Ishikawa (cell line): ENCODE measurements around the gene AP1M2.

Experiments used
- CEBPB ChIP-seq: IDR thresholded peaks from 2 replicates; pipeline ENCODE4 v1.6.1; 2012
- CREB1 ChIP-seq: IDR thresholded peaks from 2 replicates; pipeline ENCODE4 v1.6.1; 2012; ENCODE audit warnings: low read depth
- EGR1 ChIP-seq: IDR thresholded peaks from 2 replicates; pipeline ENCODE4 v1.6.1; 2012
- EP300 ChIP-seq: IDR thresholded peaks from 2 replicates; pipeline ENCODE4 v1.6.1; 2012; ENCODE audit warnings: borderline replicate concordance
- FOXM1 ChIP-seq: IDR thresholded peaks from 2 replicates; pipeline ENCODE4 v1.6.1; 2012; ENCODE audit warnings: low read depth, borderline replicate concordance
- MAX ChIP-seq: IDR thresholded peaks from 2 replicates; pipeline ENCODE4 v1.6.1; 2012
- NFIC ChIP-seq: IDR thresholded peaks from 2 replicates; pipeline ENCODE4 v1.6.1; 2012
- RAD21 ChIP-seq: IDR thresholded peaks from 2 replicates; pipeline ENCODE4 v1.6.1; 2012; ENCODE audit warnings: low read depth
- REST ChIP-seq: IDR thresholded peaks from 2 replicates; pipeline ENCODE4 v1.6.1; 2012; ENCODE audit warnings: low read depth, mild to moderate bottlenecking
- TAF1 ChIP-seq: IDR thresholded peaks from 2 replicates; pipeline ENCODE4 v1.6.1; 2012; ENCODE audit warnings: low read depth, mild to moderate bottlenecking
- TCF12 ChIP-seq: IDR thresholded peaks from 2 replicates; pipeline ENCODE4 v1.6.1; 2012; ENCODE audit warnings: low read depth
- TEAD4 ChIP-seq: IDR thresholded peaks from 2 replicates; pipeline ENCODE4 v1.6.1; 2012
- USF1 ChIP-seq: IDR thresholded peaks from 2 replicates; pipeline ENCODE4 v1.6.1; 2012
- YY1 ChIP-seq: IDR thresholded peaks from 2 replicates; pipeline ENCODE4 v1.6.1; 2012; ENCODE audit warnings: low read depth
- ZBTB7A ChIP-seq: IDR thresholded peaks from 2 replicates; pipeline ENCODE4 v1.6.1; 2012; ENCODE audit warnings: low read depth

AP1M2 gene

GRCh38 chr19:10620786-10621185, 33.7 kb upstream of the AP1M2 start:
- TF ChIP-seq CREB1 (no peak), USF1 (no peak), YY1 (no peak), CEBPB (no peak), RAD21 (no peak), REST (no peak), TAF1 (no peak), EP300 (no peak), EGR1 (no peak), MAX (no peak), TCF12 (no peak), FOXM1 (no peak), NFIC (no peak), ZBTB7A (no peak), TEAD4 (no peak)

GRCh38 chr19:10618846-10619245, 31.7 kb upstream of the AP1M2 start:
- TF ChIP-seq ZBTB7A = no peak
- no peak for TF ChIP-seq USF1
- peak; percentile 96 for TF ChIP-seq CEBPB
- 0 out of 2 replicates have a peak, but pooled peaks have one; percentile 12 for TF ChIP-seq NFIC
- 0 out of 2 replicates have a peak, but pooled peaks have one; percentile 21 for TF ChIP-seq MAX
- TF ChIP-seq TEAD4 = 0 out of 2 replicates have a peak, but pooled peaks have one; percentile 30
- no peak; the same call in 1 of the 2 replicates for TF ChIP-seq RAD21
- TF ChIP-seq FOXM1 = no peak
- TF ChIP-seq EP300 = no peak
- TF ChIP-seq TCF12 = 0 out of 2 replicates have a peak, but pooled peaks have one; percentile 40

- TF ChIP-seq RAD21 (no peak), NFIC (no peak), CEBPB (no peak), YY1 (no peak)
Measured at GRCh38 chr19:10617409-10618121, 30.5 kb upstream of the AP1M2 start.

GRCh38 chr19:10615429-10616023, 28.4 kb upstream of the AP1M2 start:
- TF ChIP-seq EP300 = no peak

GRCh38 chr19:10612499-10613119, 25.5 kb upstream of the AP1M2 start:
- TF ChIP-seq TCF12 = no peak
- TF ChIP-seq TEAD4 = no peak
- TF ChIP-seq ZBTB7A = no peak
- TF ChIP-seq NFIC = no peak
- TF ChIP-seq EP300 = no peak
- TF ChIP-seq TAF1 = no peak
- TF ChIP-seq YY1 = no peak
- TF ChIP-seq REST = no peak
- no peak for TF ChIP-seq EGR1
- TF ChIP-seq CEBPB = no peak

- no peak for TF ChIP-seq RAD21
- no peak for TF ChIP-seq NFIC
- TF ChIP-seq CEBPB = no peak
- TF ChIP-seq TEAD4 = no peak
- no peak for TF ChIP-seq FOXM1
- TF ChIP-seq MAX = no peak
- TF ChIP-seq TCF12 = no peak
- TF ChIP-seq ZBTB7A = no peak
- no peak for TF ChIP-seq CREB1
- no peak for TF ChIP-seq EP300
Measured at GRCh38 chr19:10611907-10612306, 24.8 kb upstream of the AP1M2 start.
